ENCODE data around the gene RCSD1. TPM values are rescaled to one million over a fixed set of nuclear protein-coding genes. Genes with fewer than 3 reads are reported as not detected.

The RCSD1 gene
- total RNA-seq, 1 experiment from 2014 or later, result 0.16 TPM

GRCh38 chr1:167668108-167668507 is 38.1 kb downstream of the RCSD1 start:
- POLR2A ChIA-PET, result interaction anchor here (0.6 to 3.0 kb wide), 6 partner anchors 14 to 470 kb away, joined by 3 to 7 read pairs (median 5); partner anchors contain the start of genes CREG1, DCAF6 and MPC2
- CTCF ChIA-PET, result interaction anchor here (0.8 to 6.8 kb wide), 7 partner anchors 17 to 448 kb away, joined by 3 to 69 read pairs (median 5); partner anchors contain the start of gene CREG1
- H3K4me3 Mint-ChIP-seq (ENCODE audit: unreplicated experiment), result no peak overlapping the region
- intact Hi-C loops (cut with micrococcal nuclease), result no loop called here
- no peaks in the 10 kb centered on the region for H3K27me3 Mint-ChIP-seq (ENCODE audit: insufficient read depth, unreplicated experiment)
- no peaks in the 10 kb centered on the region for H3K36me3 Mint-ChIP-seq (ENCODE audit: insufficient read depth, unreplicated experiment)
- no peaks in the 10 kb centered on the region for H3K9me3 Mint-ChIP-seq (ENCODE audit: unreplicated experiment)
- H3K27ac Mint-ChIP-seq (ENCODE audit: low read depth, unreplicated experiment), result no peak overlapping the region
- DNase-seq (ENCODE audit: unreplicated experiment), result no peak
- no TSS peak for BruUV-seq (replicated peaks)
- no peak for TF ChIP-seq CTCF (IDR thresholded peaks at IDR 0.05; ENCODE audit: unreplicated experiment)
- H3K4me1 Mint-ChIP-seq (ENCODE audit: insufficient read depth, unreplicated experiment), result peaks cover 70% of the 10 kb centered on the region

- no peak overlapping the region for H3K27ac Mint-ChIP-seq (ENCODE audit: low read depth, unreplicated experiment)
- H3K4me1 Mint-ChIP-seq (ENCODE audit: insufficient read depth, unreplicated experiment), result peaks cover 57% of the 10 kb centered on the region
- peak; percentile 45 for DNase-seq (ENCODE audit: unreplicated experiment)
- ChIA-PET POLR2A (interaction anchor here (0.6 to 3.0 kb wide), 9 partner anchors 11 to 1786 kb away, joined by 3 to 7 read pairs (median 3); partner anchors contain the start of genes CREG1, DCAF6 and MPC2), CTCF (interaction anchor here (0.5 to 6.8 kb wide), 13 partner anchors 9 to 449 kb away, joined by 3 to 69 read pairs (median 4); no protein-coding TSS in a partner anchor)
- no TSS peak for BruUV-seq (replicated peaks)
- H3K36me3 Mint-ChIP-seq (ENCODE audit: insufficient read depth, unreplicated experiment), result peaks cover 6% of the 10 kb centered on the region
- H3K9me3 Mint-ChIP-seq (ENCODE audit: unreplicated experiment), result no peaks in the 10 kb centered on the region
- H3K4me3 Mint-ChIP-seq (ENCODE audit: unreplicated experiment), result no peak overlapping the region
- intact Hi-C loops (cut with micrococcal nuclease), result no loop called here
- TF ChIP-seq CTCF (IDR thresholded peaks at IDR 0.05; ENCODE audit: unreplicated experiment), result no peak
- no peaks in the 10 kb centered on the region for H3K27me3 Mint-ChIP-seq (ENCODE audit: insufficient read depth, unreplicated experiment)
Measured at GRCh38 chr1:167669209-167670124, 39.4 kb downstream of the RCSD1 start.

- Mint-ChIP-seq H3K9me3 (ENCODE audit: unreplicated experiment) (no peaks in the 10 kb centered on the region), H3K4me1 (ENCODE audit: insufficient read depth, unreplicated experiment) (peaks cover 48% of the 10 kb centered on the region), H3K36me3 (ENCODE audit: insufficient read depth, unreplicated experiment) (peaks cover 6% of the 10 kb centered on the region), H3K27me3 (ENCODE audit: insufficient read depth, unreplicated experiment) (no peaks in the 10 kb centered on the region), H3K4me3 (ENCODE audit: unreplicated experiment) (no peak overlapping the region), H3K27ac (ENCODE audit: low read depth, unreplicated experiment) (no peak overlapping the region)
- intact Hi-C loops (cut with micrococcal nuclease), result no loop called here
- ChIA-PET POLR2A (interaction anchor here (0.6 to 3.0 kb wide), 4 partner anchors 44 to 1788 kb away, joined by 3 to 7 read pairs (median 5); partner anchors contain the start of gene CREG1), CTCF (interaction anchor here (0.5 to 6.8 kb wide), 5 partner anchors 8 to 115 kb away, joined by 3 to 69 read pairs (median 4); no protein-coding TSS in a partner anchor)
- TF ChIP-seq CTCF (IDR thresholded peaks at IDR 0.05; ENCODE audit: unreplicated experiment), result no peak
- no TSS peak for BruUV-seq (replicated peaks)
- no peak for DNase-seq (ENCODE audit: unreplicated experiment)
Measured at GRCh38 chr1:167670563-167670962, 40.5 kb downstream of the RCSD1 start.

Measured in MCF 10A (cell line).